ENCODE data around the gene CCR7.

DNA sequence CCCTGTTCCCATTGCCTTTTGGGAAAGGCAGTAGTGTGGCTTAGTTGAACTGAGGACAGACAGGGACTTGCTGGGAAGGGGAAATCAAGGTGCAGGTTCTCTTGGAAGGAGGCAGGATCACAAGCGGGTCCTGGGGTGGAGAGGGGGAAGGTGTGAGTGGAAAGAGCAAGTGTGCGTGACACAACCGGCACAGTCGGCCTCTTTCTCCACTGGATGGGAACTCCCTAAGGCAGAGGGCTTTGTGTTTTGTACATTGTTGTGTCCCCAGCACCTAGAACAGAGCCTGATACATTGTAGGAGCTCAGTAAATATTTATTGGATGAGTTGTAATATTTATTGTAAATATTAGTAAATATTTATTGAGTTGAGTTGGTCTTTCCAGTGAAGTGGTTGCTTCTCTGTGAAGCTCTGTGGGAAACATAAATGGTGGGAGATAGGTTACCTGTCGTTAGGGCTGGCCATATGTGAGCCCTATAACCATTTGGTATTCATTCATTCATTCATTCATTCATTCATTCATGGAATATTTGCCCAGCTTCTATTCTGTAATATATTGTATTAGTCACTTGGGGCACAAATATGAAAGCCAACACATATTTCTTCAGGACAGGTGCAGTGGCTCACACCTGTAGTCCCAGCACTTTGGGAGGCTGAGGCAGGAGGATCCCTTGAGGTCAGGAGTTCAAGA is 48.3 kb upstream of the CCR7 start:
- TF ChIP-seq, protein P1, sequence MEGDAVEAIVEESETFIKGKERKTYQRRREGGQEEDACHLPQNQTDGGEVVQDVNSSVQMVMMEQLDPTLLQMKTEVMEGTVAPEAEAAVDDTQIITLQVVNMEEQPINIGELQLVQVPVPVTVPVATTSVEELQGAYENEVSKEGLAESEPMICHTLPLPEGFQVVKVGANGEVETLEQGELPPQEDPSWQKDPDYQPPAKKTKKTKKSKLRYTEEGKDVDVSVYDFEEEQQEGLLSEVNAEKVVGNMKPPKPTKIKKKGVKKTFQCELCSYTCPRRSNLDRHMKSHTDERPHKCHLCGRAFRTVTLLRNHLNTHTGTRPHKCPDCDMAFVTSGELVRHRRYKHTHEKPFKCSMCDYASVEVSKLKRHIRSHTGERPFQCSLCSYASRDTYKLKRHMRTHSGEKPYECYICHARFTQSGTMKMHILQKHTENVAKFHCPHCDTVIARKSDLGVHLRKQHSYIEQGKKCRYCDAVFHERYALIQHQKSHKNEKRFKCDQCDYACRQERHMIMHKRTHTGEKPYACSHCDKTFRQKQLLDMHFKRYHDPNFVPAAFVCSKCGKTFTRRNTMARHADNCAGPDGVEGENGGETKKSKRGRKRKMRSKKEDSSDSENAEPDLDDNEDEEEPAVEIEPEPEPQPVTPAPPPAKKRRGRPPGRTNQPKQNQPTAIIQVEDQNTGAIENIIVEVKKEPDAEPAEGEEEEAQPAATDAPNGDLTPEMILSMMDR (IDR thresholded peaks at IDR 0.05) = no peak
- no peak for TF ChIP-seq POLR2A (IDR thresholded peaks at IDR 0.05)
